OCI-LY7 (cell line): ENCODE results near the gene EHMT2. TPM values are rescaled to one million over a fixed set of nuclear protein-coding genes. Genes with fewer than 3 reads are reported as not detected.

Experiments used
- BruUV-seq: library from RNA; stranded (reverse); fragments of 400-500 nt; replicated peaks from 2 replicates; lab custom pipeline; 2021; lab: Mats Ljungman, UMichigan
- CTCF ChIA-PET: fragments of 300-600 bp; sonication (Branson Sonifier 250); formaldehyde crosslinking; loops from one replicate; lab custom pipeline; 2022; ENCODE audit warnings: antibody characterized with exemption; ENCODE audit not compliant: unreplicated experiment; lab: Charles Lee
- POLR2A ChIA-PET: fragments of 300-600 bp; sonication (Branson Sonifier 250); formaldehyde crosslinking; loops from one replicate; lab custom pipeline; 2022; ENCODE audit warnings: antibody characterized with exemption; lab: Charles Lee
- DNase-seq: peaks from one replicate; pipeline ENCODE4 v3.0.0-alpha.2; 2015; ENCODE audit warnings: low spot score
- H2AFZ ChIP-seq: fragments of 200-600 bp; sonication (generic), shearing (Covaris generic); 2 replicates; pipeline ENCODE4 v1.6.1; 2014; ENCODE audit warnings: mild to moderate bottlenecking, antibody characterized with exemption, low read length, moderate library complexity
- H3K27ac ChIP-seq: fragments of 200-600 bp; sonication (generic); 2 replicates; pipeline ENCODE4 v1.5.1; 2014; ENCODE audit warnings: mixed run types, low read depth, mild to moderate bottlenecking, moderate library complexity, low read length, inconsistent platforms; ENCODE audit not compliant: poor library complexity, severe bottlenecking
- H3K36me3 ChIP-seq: fragments of 200-600 bp; sonication (generic); 2 replicates; pipeline ENCODE4 v1.6.1; 2014; ENCODE audit warnings: mild to moderate bottlenecking, antibody characterized with exemption, low read length, moderate library complexity, mixed read lengths; ENCODE audit not compliant: insufficient read depth
- H3K4me1 ChIP-seq: fragments of 200-600 bp; sonication (generic); 2 replicates; pipeline ENCODE4 v1.5.1; 2014; ENCODE audit warnings: mild to moderate bottlenecking, low read length; ENCODE audit not compliant: insufficient read depth, poor library complexity, severe bottlenecking
- H3K4me2 ChIP-seq: fragments of 200-600 bp; sonication (generic); 2 replicates; pipeline ENCODE4 v1.6.1; 2014; ENCODE audit warnings: mild to moderate bottlenecking, low read length
- H3K4me3 ChIP-seq: fragments of 200-600 bp; sonication (generic); 2 replicates; pipeline ENCODE4 v1.5.1; 2014; ENCODE audit warnings: mild to moderate bottlenecking, low read depth, low read length; ENCODE audit not compliant: poor library complexity, severe bottlenecking
- H3K79me2 ChIP-seq: fragments of 200-600 bp; sonication (generic); 2 replicates; pipeline ENCODE4 v1.6.1; 2016; ENCODE audit warnings: low read depth, mild to moderate bottlenecking, low read length, moderate library complexity, mixed read lengths; ENCODE audit not compliant: insufficient read depth
- H3K9me2 ChIP-seq: fragments of 200-600 bp; sonication (generic); 2 replicates; pipeline ENCODE4 v1.6.1; 2016; ENCODE audit warnings: mild to moderate bottlenecking, low read length, mixed read lengths; ENCODE audit not compliant: insufficient read depth
- H3K9me3 ChIP-seq: fragments of 200-600 bp; sonication (generic); 2 replicates; pipeline ENCODE4 v1.6.1; 2014; ENCODE audit warnings: mild to moderate bottlenecking, mixed run types, low read length, mixed read lengths
- H4K20me1 ChIP-seq: fragments of 200-600 bp; sonication (generic); 2 replicates; pipeline ENCODE4 v1.6.1; 2014; ENCODE audit warnings: mild to moderate bottlenecking, antibody characterized with exemption, low read length, moderate library complexity, mixed read lengths; ENCODE audit not compliant: insufficient read depth
- CTCF ChIP-seq: fragments of 200-600 bp; sonication (generic); conservative IDR thresholded peaks from 2 replicates; pipeline ENCODE4 v1.5.1; 2014; ENCODE audit warnings: mild to moderate bottlenecking, antibody characterized with exemption, low read length, moderate library complexity, mixed read lengths
- EZH2phosphoT487 ChIP-seq: fragments of 200-600 bp; sonication (generic); IDR thresholded peaks from 2 replicates; pipeline ENCODE4 v1.6.1; 2018; ENCODE audit warnings: low read depth, borderline replicate concordance, mild to moderate bottlenecking, mixed run types, antibody characterized with exemption, low read length, moderate library complexity, mixed read lengths
- intact Hi-C: fragments of 100-400 bp; cut with micrococcal nuclease; formaldehyde crosslinking; loops from one replicate; pipeline ENCODE4 v1.10.0; 2022; ENCODE audit not compliant: unreplicated experiment
- total RNA-seq, 2 experiments: library from RNA; depleted of rRNA in 1 of 2; stranded (reverse); fragments of >200 nt in 1 of 2; shearing (Covaris generic) in 1 of 2; gene quantifications; 2 replicates each; pipeline ENCODE4 v1.2.3, GENCODE V29; 2014 to 2022

The EHMT2 gene
- total RNA-seq, 2 experiments from 2014 or later: 49.5 to 76.8 TPM

GRCh38 chr6:31918069-31918720 lies 20.7 kb upstream of the EHMT2 start:
- POLR2A ChIA-PET: interaction anchor here (0.6 to 1.1 kb wide), 2 partner anchors 13 to 105 kb away, joined by 3 read pairs; no protein-coding TSS in a partner anchor
- H3K36me3 ChIP-seq: no peaks in the 10 kb centered on the region
- no peak overlapping the region for H2AFZ ChIP-seq
- CTCF ChIA-PET: no interaction called here
- no peaks in the 10 kb centered on the region for H3K79me2 ChIP-seq
- no peak overlapping the region for H3K27ac ChIP-seq
- intact Hi-C loops: no loop called here
- no peaks in the 10 kb centered on the region for H3K9me3 ChIP-seq
- BruUV-seq: no TSS peak
- no peak for DNase-seq
- no peaks in the 10 kb centered on the region for H3K4me1 ChIP-seq
- TF ChIP-seq CTCF (no peak), EZH2phosphoT487 (no peak)
- H3K4me3 ChIP-seq: no peak overlapping the region
- no peaks in the 10 kb centered on the region for H4K20me1 ChIP-seq
- no peaks in the 10 kb centered on the region for H3K9me2 ChIP-seq
- H3K4me2 ChIP-seq: no peak overlapping the region

GRCh38 chr6:31915756-31916155 lies 18.3 kb upstream of the EHMT2 start:
- Histone ChIP-seq H3K4me3 (no peak overlapping the region), H4K20me1 (no peaks in the 10 kb centered on the region), H2AFZ (no peak overlapping the region), H3K36me3 (no peaks in the 10 kb centered on the region), H3K9me3 (no peaks in the 10 kb centered on the region), H3K27ac (no peak overlapping the region), H3K9me2 (no peaks in the 10 kb centered on the region), H3K4me2 (no peak overlapping the region), H3K4me1 (no peaks in the 10 kb centered on the region), H3K79me2 (no peaks in the 10 kb centered on the region)
- POLR2A ChIA-PET: no interaction called here
- BruUV-seq: no TSS peak
- intact Hi-C loops: no loop called here
- CTCF ChIA-PET: no interaction called here
- DNase-seq: no peak
- TF ChIP-seq EZH2phosphoT487 (no peak), CTCF (no peak)

- Histone ChIP-seq H3K4me2 (no peak overlapping the region), H2AFZ (no peak overlapping the region), H3K9me3 (no peaks in the 10 kb centered on the region), H3K27ac (no peak overlapping the region), H3K79me2 (no peaks in the 10 kb centered on the region), H3K4me3 (no peak overlapping the region), H4K20me1 (no peaks in the 10 kb centered on the region), H3K36me3 (no peaks in the 10 kb centered on the region), H3K4me1 (no peaks in the 10 kb centered on the region), H3K9me2 (no peaks in the 10 kb centered on the region)
- no peak for DNase-seq
- BruUV-seq: no TSS peak
- TF ChIP-seq EZH2phosphoT487: no peak
- no peak for TF ChIP-seq CTCF
- CTCF ChIA-PET: no interaction called here
- intact Hi-C loops: no loop called here
- POLR2A ChIA-PET: no interaction called here
These were observed 17.9 kb upstream of the EHMT2 start for GRCh38 chr6:31915351-31915750.
